ENCODE measurements around the gene NCAM2.

NCAM2 gene

GRCh38 chr21:21076051-21076450 lies 77.8 kb downstream of the NCAM2 start:
- no peak for TF ChIP-seq CTCF (IDR thresholded peaks at IDR 0.05; ENCODE audit: control extremely low read depth, extremely low read depth, low read depth, missing control alignments)
- DNase-seq (ENCODE audit: extremely low spot score): no peak
- ChIA-PET CTCF (interaction anchor here (0.9 kb wide), 1 partner anchor 1534 kb away, joined by 3 read pairs; no protein-coding TSS in a partner anchor), POLR2A (no interaction called here)

- CTCF ChIA-PET: interaction anchor here (0.9 kb wide), 1 partner anchor 1534 kb away, joined by 3 read pairs; no protein-coding TSS in a partner anchor
- DNase-seq (ENCODE audit: extremely low spot score): no peak
Observed at GRCh38 chr21:21076491-21076890, 78.3 kb downstream of the NCAM2 start.

GRCh38 chr21:21079646-21080045 lies 81.4 kb downstream of the NCAM2 start:
- POLR2A ChIA-PET: no interaction called here
- CTCF ChIA-PET: interaction anchor here (1.2 kb wide), 1 partner anchor 22 kb away, joined by 3 read pairs; no protein-coding TSS in a partner anchor
- TF ChIP-seq CTCF (IDR thresholded peaks at IDR 0.05; ENCODE audit: control extremely low read depth, extremely low read depth, low read depth, missing control alignments): no peak

More at GRCh38 chr21:21076491-21076890, 78.3 kb downstream of the NCAM2 start:
- TF ChIP-seq CTCF (IDR thresholded peaks at IDR 0.05; ENCODE audit: control extremely low read depth, extremely low read depth, low read depth, missing control alignments): no peak
- POLR2A ChIA-PET: no interaction called here

GRCh38 chr21:21084179-21084578 lies 86.0 kb downstream of the NCAM2 start:
- ChIA-PET POLR2A (no interaction called here), CTCF (no interaction called here)
- no peak for DNase-seq (ENCODE audit: extremely low spot score)
- no peak for TF ChIP-seq CTCF (IDR thresholded peaks at IDR 0.05; ENCODE audit: control extremely low read depth, extremely low read depth, low read depth, missing control alignments)

More at GRCh38 chr21:21079646-21080045, 81.4 kb downstream of the NCAM2 start:
- no peak for DNase-seq (ENCODE audit: extremely low spot score)

- no peak for DNase-seq (ENCODE audit: extremely low spot score)
- ChIA-PET CTCF (no interaction called here), POLR2A (no interaction called here)
- TF ChIP-seq CTCF (IDR thresholded peaks at IDR 0.05; ENCODE audit: control extremely low read depth, extremely low read depth, low read depth, missing control alignments): no peak
Observed at GRCh38 chr21:21085206-21085605, 87.0 kb downstream of the NCAM2 start.

GRCh38 chr21:21096956-21097355 lies 98.7 kb downstream of the NCAM2 start:
- CTCF ChIA-PET: no interaction called here
- no peak for DNase-seq (ENCODE audit: extremely low spot score)
- TF ChIP-seq CTCF (IDR thresholded peaks at IDR 0.05; ENCODE audit: control extremely low read depth, extremely low read depth, low read depth, missing control alignments): no peak
- POLR2A ChIA-PET: no interaction called here

- DNase-seq (ENCODE audit: extremely low spot score): no peak
- CTCF ChIA-PET: no interaction called here
- no peak for TF ChIP-seq CTCF (IDR thresholded peaks at IDR 0.05; ENCODE audit: control extremely low read depth, extremely low read depth, low read depth, missing control alignments)
- POLR2A ChIA-PET: no interaction called here
Observed at GRCh38 chr21:21097466-21097865, 99.3 kb downstream of the NCAM2 start.

Data from GM10248 (cell line).